ENCODE results near the gene LRRC4. TPM values are rescaled to one million over a fixed set of nuclear protein-coding genes. Genes with fewer than 3 reads are reported as not detected.

Gene LRRC4
- total RNA-seq, 1 donor from 2014 or later: 0.77 TPM

DNA sequence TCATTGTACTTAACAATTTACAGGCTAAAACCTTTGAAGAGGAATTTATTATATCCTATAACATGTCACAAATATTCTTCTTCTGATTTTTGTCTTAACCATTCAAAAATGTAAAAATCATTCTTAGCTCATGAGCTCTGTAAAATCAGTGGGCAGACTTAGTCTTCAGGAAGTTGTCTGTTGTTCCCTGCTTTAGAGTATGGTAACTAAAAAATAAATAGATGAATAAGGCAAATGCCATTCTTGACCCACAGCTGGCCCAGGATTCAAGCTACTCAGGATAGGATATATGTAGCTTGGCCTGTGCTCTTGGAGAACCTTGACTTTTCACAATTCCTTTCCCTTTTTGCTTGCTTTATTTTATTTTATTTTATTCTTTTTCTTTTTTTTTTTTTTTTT lies 51.5 kb downstream of the LRRC4 start:
- DNase-seq (ENCODE audit: low read depth in 2 of 2): no peak

DNA sequence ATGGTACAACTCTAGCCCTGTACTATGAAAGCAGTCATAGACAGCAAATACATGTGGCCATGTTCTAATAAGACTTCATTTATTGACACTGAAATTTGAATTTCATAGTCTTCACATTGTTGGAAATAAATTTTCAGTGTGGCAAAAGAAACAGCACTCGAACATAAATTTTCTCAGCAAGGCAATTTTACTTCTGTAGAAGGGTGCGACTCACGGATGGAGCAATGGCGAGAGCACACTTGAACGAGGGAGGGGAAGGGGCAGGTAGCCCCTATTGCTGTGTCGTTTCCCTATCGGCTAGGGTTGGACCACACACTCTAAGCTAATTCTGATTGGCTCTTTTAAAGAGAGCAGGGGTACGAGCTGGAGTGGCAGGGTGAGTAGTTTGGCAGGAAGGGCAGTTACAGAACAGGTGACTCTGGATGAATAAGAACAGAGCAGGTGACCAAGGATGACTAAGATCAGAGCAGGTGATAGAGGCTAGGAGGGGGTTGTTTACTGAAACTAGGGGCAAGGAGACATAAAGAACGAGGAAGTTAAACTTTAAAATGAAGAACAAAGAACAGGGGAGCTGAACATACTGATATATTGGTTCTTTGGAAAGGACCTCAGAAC lies 52.0 kb downstream of the LRRC4 start:
- no peak for DNase-seq (ENCODE audit: low read depth in 2 of 2)

DNA sequence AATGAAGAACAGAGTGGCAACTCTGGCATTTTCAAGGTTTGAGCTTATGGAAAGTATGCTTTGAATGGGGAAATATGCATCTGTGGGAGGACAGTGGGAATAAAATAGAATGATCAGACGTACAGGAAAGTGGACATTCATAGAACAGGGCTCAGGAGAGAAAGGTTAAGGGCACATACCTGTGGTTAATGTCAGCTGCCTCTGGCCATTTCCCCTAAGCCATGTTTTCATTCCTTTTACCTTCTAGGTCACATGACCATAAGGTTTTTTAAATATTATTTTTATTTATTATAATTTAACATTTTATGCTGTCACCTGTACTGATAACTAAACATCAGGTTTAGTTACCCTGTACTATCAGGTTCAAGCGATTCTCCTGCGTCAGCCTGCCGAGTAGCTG lies 52.8 kb downstream of the LRRC4 start:
- no peak for DNase-seq (ENCODE audit: low read depth in 2 of 2)

Other genes with a start within 250 kb of the LRRC4 start
- not detected in 2 replicates for gene LEP, start 209.8 kb upstream of the LRRC4 start, total RNA-seq